ENCODE results near the gene RNF123.

The RNF123 gene

DNA sequence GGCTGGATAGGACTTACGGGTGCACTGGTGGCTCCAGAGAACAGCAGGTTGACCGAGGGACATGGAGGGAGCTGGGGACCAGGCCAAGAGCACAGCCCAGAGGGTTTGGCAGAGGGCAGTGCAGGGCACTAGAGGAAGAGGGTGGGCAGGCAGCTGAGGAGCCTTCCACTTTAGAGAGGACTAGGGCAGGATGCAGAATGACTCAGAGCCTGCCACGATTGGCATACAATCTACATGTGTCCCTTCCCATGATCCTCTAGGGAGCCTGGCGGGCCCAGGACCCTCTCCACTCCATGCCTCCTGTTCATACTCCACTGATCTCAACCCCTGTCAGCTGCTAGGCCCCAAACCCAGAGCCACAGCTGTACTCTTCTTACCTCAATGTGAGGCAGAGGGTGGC, 29.6 kb upstream of the RNF123 start:
- no peak for DNase-seq

DNA sequence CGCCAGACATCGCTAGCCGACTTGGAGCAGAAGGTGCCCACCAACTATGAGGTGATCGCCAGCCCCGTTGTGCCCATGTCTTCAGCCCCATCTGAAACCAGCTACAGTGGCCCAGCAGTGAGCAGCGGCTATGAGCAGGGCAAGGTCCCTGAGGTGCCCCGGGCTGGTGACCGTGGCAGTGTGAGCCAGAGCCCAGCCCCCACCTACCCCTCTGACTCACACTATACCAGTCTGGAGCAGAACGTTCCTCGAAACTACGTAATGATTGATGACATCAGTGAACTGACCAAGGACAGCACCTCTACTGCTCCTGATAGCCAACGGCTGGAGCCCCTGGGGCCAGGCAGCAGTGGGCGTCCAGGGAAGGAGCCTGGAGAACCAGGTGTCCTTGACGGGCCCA, 28.1 kb upstream of the RNF123 start:
- DNase-seq, result no peak

DNA sequence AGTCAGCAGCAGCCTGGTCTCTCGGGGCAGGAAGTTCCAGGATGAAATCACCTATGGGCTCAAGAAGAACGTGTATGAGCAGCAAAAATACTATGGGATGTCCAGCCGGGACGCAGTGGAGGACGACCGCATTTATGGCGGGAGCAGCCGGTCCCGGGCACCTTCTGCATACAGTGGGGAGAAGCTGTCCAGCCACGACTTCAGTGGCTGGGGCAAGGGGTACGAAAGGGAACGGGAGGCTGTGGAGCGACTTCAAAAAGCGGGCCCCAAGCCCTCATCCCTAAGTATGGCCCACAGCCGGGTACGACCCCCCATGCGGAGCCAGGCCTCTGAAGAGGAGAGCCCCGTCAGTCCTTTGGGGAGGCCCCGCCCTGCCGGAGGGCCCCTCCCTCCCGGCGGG, 27.3 kb upstream of the RNF123 start:
- no peak for DNase-seq

DNA sequence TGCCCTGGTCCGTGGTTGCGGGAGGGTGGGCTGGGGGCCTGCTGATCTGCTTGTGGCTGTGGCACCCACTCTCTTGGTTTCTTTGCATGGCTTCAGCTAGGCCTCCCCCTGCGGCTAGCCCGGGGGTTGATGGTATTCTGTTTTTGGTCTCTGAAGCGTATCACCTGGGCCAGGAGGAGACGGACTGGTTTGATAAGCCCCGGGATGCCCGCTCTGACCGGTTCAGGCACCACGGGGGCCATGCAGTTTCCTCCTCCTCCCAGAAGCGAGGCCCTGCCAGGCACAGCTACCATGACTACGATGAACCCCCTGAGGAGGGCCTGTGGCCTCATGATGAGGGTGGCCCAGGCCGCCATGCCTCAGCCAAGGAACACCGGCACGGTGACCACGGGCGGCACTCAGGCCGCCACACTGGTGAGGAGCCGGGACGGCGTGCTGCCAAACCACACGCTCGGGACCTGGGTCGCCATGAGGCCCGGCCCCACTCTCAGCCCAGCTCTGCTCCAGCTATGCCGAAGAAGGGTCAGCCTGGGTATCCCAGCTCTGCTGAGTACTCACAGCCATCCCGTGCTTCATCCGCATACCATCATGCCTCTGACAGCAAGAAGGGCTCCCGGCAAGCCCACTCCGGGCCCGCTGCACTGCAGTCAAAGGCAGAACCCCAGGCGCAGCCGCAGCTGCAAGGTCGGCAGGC, 26.5 kb upstream of the RNF123 start:
- no peak for DNase-seq

- DNase-seq, result no peak
Observed at GRCh38 chr3:49663831-49664230, 25.5 kb upstream of the RNF123 start.

- no peak for DNase-seq
Observed at GRCh38 chr3:49664300-49664699, 25.1 kb upstream of the RNF123 start.

- DNase-seq, result no peak
Observed at GRCh38 chr3:49665822-49666519, 23.4 kb upstream of the RNF123 start.

- no peak for DNase-seq
Observed at GRCh38 chr3:49666592-49666991, 22.8 kb upstream of the RNF123 start.

DNA sequence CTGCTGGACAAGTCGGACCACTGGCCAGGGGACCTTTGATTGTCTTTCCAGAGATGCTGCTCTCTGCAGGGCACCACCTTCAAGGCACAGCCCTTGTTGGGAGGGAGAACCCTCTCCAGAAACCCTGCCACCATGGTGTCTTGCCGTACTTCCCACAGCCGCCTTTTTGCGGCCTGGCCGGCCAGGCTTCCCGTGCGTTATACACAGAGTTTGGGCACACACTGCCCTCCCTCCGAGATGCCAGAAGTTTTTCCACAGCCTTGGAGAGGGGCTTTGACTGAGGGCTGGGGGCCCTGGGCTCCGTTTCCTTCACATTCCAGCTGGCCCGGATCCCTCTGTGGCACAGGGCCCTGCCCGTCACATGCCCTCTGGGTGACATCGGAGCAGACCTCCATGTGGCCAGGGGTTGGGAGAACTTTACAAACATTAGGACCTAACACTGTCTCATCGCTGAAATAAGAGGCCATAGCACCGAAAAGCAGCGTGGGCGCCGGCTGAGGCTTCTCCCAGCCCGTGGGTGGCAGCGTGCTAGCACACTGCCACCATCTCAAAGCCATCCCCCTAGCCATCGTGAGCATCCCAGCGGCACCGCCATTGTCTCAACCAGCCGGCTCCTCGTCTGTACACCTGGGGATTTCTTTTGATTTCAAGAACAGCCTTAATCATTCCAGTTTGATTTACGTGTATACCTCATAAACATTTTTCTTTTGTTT, 21.5 kb upstream of the RNF123 start:
- no peak for DNase-seq

- DNase-seq, result no peak
Observed at GRCh38 chr3:49668414-49668797, 21.0 kb upstream of the RNF123 start.

DNA sequence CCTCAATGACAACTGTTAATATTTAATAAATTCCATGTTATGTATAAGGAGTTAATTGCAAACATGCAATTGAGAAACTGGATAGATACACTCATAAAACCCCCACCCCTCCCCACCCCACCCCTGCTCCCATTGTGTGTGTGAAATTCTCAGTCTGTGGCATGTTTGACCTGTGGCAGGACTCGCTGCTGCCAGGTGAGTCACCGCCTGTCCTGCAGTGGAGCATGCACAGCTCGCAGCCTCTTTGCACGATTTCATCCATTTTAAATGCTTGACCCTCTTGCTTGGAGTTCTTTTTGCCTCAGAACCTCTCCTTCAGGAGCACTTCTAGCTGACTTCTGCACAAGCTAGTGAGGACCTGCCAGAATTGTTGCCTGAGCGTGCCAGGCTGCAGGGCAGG, 20.5 kb upstream of the RNF123 start:
- no peak for DNase-seq

DNA sequence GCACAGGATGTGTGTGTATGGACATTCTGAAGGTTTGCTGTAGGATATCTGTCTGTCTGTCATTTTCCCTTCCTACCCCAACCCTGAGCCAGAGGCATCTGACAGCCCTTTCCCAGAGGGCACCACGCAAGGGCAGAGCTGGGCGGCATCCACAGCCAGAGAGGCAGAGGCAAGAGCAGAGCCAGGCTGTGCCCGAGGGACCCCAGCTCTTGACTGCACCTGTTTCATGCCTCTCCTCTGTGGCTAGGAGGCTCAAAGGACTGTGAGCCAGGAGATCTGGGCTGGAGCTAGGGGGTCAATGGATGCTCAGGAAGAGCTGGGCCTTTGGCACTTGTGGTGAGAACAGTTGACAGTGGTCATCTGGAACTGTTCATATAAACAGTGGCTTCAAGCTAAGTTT, 20.0 kb upstream of the RNF123 start:
- no peak for DNase-seq

DNA sequence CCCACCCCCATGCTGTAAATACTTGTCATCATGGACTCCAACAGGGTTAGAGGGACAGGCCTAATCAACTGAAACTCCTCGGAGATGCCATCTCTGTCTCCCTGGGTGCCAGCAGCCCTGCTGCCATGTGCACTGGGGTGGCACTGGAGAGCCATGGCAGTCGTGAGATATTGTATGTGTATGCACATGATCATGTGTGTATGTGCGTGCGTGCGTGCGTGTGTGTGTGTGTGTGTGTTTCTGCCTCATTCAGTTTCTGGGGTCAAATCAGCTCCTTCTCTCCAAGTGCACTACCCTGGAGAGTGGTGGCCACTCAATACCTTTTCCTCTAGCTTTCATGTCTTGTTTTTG, 18.4 kb upstream of the RNF123 start:
- DNase-seq, result no peak

DNA sequence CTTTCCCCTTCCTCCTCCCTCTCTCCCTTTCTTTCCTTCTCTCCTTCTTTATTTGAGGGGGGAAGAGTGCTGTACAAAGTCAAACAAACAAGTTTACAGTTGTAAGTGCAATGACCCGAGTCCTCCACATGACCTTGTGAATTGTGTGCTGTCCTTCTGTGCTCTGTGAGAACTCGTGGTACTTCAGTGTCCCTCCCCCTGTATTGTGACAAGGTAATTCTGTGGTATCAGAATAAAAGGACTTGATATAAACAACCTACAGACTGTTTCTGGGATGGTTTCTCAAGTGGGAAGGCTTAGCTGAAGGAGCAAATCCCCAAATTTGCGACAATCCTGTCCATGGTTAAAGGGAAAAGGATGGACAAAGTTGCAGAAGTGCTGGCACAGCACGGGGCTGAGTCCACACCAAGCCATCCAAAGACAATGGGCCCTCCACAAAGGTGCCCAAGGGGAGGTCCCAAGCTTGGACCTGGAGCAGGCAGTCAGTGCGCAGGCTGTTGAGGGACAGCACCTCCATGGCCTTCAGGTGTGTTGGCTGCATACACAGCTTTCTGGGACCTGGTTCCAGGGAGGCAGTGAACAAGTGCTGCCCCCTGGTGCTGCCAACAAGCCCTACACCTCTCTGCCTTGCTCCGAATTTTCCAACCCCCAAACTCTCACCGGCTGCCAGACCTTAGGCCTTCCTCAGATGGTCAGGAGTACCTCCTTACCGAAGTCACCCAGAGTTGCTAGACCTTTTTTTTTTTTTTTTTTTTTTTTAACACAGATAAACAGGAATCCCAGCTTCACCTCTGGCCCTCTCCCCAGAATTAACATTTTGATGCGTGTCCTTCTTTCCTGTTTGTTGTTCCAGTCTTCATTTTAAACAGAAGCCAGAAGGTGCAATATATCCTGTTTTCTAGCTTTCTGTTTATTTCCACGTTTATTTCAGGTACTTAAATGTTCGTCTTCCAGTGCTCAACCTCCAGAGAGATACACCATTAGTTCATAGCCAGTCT, 17.8 kb upstream of the RNF123 start:
- DNase-seq, result no peak

GRCh38 chr3:49673121-49673714, 16.1 kb upstream of the RNF123 start:
- no peak for DNase-seq

DNA sequence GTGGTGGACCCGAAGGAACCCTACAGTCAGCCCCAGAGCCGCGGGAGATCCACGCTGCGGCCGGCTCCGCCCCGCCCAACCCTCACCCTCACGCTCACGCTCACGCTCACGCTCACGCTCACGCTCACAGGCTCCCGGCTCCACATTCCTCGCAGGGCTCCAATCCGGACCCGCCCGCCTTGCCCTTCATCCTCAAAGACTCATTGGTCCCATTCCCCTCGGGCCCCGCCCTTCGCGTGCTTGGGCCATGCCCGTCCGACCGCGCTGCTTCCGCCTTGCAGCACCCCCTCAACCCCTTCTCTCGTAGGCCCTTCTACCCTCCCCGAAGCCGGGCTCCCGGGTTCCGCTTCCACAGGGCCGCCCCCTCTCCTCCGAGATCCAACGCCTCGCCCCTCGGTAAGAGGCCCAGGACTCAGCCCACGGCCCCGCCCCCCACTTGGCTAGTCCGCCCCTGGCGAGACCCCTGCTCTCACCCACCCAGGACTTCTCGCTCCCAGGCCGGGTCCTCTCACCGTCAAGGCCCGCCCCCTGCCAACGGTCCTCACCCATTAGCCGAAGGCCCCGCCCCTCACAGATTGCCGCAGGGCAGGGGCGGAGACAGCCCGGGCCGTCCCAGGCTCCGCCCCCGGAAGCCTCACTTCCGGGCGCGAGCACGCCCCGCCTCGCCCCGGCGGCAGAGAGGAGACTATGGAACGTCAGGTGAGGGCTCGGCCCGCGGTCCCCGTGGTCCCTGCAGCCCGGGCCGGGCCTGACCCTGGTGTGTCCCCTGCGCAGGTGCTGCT, 15.5 kb upstream of the RNF123 start, which contains the start of gene APEH:
APEH (plus strand) TSS at position 637 of the 782 bp plus-strand sequence; CDS start at position 688, 51 bp downstream.
- no peak for DNase-seq

DNA sequence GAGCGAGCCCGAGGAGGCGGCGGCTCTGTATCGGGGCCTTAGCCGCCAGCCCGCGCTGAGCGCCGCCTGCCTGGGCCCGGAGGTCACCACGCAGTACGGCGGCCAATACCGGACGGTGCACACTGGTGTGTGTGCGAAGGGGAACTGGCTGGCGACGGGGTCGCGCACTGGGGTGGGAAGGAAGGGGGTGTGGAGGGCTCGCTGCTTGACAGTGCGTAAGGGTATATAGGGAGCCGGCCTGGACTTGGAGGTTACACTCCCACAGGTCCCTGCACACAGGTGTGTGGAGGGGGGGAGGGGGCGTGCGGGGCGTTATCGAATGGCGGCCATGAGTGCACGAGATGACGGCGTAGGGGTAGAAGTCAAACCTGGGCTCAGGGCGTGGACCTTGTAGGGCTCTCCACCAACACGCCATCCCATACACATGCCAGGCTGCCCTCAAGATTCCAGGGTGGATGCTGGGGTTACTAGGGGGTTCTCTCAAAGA, 14.8 kb upstream of the RNF123 start:
- DNase-seq, result no peak

- no peak for DNase-seq
Observed at GRCh38 chr3:49675912-49676311, 13.4 kb upstream of the RNF123 start.

- no peak for DNase-seq
Observed at GRCh38 chr3:49680493-49681231, 8.7 kb upstream of the RNF123 start.

DNA sequence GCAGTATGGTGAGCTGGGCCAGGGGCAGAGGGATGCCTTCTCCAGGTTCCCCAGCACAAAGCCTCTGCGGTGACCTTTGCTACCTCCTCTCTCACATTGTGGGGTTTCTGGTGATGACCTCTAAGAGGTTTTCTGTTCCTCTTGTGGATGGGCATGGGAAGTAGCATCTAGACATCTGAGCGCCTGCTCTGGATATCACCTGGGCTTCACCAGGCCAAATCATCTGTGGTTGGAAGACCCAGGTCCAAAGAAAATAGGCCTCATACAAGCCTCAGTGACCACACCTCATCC, 8.2 kb upstream of the RNF123 start:
- DNase-seq, result no peak

GRCh38 chr3:49681543-49681942, 7.8 kb upstream of the RNF123 start:
- DNase-seq, result no peak

All from NCI-H2107 (cell line).